ENCODE results near the gene COQ8B.
"Not testable (repeated sequence)": the region's sequence is repeated elsewhere in the genome, so short reads cannot be mapped to it uniquely, and the experiment has no call there.

The COQ8B gene

DNA sequence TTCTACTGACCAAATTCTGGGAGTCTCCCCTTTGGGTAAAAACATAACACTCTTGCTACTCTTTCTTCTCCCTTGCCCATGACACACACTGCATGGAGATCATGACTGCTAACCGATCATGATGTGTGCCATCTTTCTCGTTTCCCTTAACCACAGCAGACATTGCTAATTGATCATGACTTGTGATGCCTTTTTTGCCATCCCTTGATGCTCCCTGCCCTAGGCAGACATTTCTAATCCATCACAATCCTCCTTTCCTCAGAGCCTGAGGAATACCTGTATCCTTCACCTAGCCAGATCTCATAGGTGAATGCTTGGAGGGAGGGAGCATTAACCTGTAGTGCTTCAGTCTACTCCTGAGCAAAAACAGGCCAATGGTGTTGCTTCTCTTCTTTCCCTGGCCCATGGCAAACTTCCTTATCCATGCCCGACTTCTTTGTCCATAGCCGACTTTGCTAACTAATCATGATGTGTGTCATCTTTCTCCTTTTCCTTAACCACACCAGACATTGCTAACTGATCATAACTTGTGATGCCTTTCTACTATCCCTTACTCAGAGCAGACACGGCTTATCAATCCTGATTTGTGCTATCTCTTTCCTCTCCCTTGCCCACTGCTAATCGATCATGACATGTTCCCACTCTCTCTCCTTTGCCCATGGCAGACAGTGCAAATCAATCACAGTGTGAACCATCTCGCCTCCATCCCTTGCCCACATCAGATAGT is 44.0 kb downstream of the COQ8B start:
- DNase-seq (ENCODE audit: extremely low read depth in 1 of 2, low read depth in 1 of 2) = no peak

GRCh38 chr19:40672038-40672437 is 44.6 kb downstream of the COQ8B start:
- DNase-seq (ENCODE audit: extremely low read depth in 1 of 2, low read depth in 1 of 2) = no peak

- DNase-seq (ENCODE audit: extremely low read depth in 1 of 2, low read depth in 1 of 2) = no peak
These were observed 45.3 kb downstream of the COQ8B start for GRCh38 chr19:40671404-40671803.

- no peak for DNase-seq (ENCODE audit: extremely low read depth in 1 of 2, low read depth in 1 of 2)
These were observed 47.6 kb downstream of the COQ8B start for GRCh38 chr19:40668991-40669614.

DNA sequence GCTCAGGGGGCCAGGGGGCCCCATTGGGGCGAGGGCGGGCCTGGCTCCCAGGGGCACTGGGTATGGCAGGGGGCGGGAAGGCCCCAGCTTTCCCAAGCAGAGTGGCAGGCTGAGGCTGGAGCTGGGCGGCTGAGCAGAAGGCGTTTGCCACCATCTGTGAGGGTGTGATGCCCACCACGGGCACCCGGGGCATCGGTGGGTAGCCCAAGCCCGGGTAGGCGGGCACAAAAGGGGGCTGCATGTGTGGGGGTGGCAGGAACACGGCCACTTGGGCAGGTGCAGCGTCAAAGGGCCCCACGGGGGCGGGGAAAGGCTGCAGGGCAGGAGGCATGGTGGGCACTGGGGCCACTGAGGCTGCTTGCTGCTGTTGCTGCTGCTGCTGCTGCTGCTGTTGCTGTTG is 49.1 kb downstream of the COQ8B start:
- no peak for DNase-seq (ENCODE audit: extremely low read depth in 1 of 2, low read depth in 1 of 2)

DNA sequence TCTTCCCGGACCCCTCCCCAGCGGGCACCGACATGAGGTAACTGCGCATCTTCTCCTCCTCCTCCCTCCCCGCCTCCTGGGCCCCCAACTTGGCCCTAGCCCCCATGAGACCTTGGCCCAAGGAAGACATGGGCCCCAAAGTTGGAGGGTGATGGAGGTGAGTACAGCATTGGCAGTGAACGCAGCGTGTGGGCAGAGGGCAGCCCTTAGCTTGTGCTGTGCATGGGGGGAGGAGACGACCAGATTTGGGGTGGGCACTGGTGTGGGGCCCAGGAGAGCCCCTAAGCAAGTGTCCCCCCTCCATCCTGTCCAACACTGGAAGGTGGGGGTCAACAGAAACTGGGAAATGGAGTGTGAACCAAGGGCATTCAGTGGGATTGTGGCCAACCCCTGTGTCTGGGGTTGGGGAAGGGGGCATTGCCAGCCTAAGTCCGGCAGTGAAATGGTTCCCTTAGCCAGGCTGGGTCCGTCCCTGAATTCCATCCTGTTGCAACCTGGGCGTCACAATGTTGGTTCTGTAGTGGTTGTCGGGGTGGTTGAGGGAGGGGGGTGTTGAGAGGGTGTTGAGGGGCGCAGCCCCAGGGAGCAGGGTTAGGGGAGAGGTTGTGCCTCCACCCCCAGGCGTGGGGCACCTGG is 49.8 kb downstream of the COQ8B start:
- no peak for DNase-seq (ENCODE audit: extremely low read depth in 1 of 2, low read depth in 1 of 2)

GRCh38 chr19:40663695-40664692 is 52.7 kb downstream of the COQ8B start:
- no peak for DNase-seq (ENCODE audit: extremely low read depth in 1 of 2, low read depth in 1 of 2)

DNA sequence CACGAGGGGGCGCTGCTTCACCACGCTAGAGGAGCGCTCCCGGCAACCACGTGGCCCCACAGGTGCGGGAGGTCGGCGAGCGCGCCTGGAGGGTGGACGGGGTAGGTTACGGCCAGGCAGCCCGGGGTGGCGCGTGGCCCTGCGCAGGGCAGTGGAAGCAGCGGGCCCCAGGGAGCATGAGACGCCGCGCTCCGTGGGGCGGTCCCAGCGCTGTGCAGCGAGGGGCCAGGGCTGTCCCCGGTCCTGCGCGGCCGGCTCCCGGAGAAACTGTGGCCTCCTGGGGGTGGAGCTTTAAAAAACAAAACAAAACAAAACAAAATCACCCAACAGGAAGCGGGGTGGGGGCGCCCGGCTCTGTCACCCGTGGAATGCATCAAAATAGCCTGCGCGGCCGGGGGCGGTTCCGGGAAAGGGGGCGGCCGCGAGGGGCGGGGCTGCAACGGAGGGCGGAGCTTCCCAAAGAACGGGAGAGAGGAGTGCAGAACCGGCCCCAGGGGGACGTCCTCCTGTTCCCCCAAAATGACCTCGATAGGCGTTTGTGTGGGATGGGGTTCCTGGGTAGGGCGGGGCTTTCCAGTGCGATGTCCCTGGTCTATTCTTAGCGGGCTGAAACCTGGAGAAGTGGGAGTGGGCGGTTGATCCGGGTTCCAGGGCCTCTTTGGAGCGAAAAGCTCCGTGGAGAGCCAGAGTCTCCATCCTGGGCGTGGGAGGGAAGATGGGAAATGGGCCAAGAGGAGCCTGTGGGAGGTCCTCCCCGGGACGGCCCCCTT is 53.6 kb downstream of the COQ8B start:
- peak; percentile 82 to 95 for DNase-seq (ENCODE audit: extremely low read depth in 1 of 2, low read depth in 1 of 2)

- DNase-seq (ENCODE audit: extremely low read depth in 1 of 2, low read depth in 1 of 2) = no peak
These were observed 55.1 kb downstream of the COQ8B start for GRCh38 chr19:40661616-40662015.

GRCh38 chr19:40659566-40659965 is 57.1 kb downstream of the COQ8B start:
- no peak for DNase-seq (ENCODE audit: extremely low read depth in 1 of 2, low read depth in 1 of 2)

DNA sequence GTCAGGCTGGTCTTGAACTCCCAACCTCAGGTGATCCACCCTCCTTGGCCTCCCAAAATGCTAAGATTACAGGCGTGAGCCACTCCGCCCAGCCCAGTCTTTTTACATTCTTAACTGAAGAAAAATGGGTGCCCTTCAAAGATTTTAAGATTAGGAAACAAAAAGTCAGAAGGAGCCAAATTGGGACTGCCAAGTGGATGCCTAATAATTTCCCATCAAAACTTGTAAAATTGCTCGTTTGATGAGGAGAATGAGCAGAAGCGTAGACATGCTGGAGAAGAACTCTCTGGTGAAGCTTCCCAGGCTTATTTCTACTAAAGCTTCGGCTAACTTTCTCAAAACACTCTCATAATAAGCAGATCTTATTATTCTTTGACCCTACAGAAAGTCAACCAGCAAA is 57.6 kb downstream of the COQ8B start:
- DNase-seq (ENCODE audit: extremely low read depth in 1 of 2, low read depth in 1 of 2) = no peak

DNA sequence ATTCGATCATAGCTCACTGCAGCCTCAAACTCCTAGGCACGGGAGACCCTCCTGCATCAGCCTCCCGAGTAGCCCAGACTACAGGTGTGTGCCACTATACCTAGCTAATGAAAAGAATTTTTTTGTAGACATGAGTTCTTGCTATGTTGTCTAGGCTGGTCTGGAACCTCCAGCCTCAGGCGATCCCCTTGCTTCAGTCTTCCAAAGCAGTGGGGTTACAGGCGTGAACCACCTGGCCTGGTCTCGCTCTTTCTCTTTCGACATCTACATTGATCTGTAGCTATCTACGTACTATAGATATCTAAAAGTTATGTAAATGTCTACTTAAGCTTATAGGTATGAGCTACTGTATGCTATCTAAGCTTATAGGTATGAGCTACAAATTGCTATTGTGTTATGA is 58.7 kb downstream of the COQ8B start:
- DNase-seq (ENCODE audit: extremely low read depth in 1 of 2, low read depth in 1 of 2) = no peak

DNA sequence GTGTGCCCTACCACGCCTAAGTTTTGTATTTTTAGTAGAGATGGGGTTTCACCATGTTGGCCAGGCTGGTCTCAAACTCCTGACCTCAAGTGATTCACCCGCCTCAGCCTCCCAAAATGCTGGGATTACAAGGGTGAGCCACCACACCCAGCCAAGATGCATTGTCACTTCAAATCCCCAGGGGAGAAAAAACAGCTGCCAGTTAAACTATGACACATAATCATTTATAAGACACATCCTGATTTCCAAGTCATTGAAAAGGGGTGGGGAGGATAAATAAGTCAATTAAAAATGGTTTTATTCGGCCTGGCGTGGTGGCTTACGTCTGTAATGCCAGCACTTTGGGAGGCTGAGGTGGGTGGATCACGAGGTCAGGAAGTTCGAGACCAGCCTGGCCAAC is 61.0 kb downstream of the COQ8B start:
- not testable (repeated sequence) for DNase-seq (ENCODE audit: extremely low read depth in 1 of 2, low read depth in 1 of 2)

DNA sequence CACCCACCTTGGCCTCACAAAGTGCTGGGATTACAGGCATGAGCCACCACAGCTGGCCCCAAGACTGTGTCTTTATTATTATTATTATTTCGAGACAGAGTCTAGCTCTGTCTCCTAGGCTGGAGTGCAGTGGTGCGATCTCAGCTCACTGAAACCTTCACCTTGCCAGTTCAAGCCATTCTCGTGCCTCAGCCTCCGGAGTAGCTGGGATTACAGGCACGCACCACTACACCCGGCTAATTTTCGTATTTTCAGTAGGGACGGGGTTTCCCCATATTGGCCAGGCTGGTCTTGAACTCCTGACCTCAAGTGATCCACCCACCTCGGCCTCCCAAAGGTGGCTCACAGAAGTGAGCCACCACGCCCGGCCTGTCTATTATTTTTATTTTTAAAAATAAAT is 64.4 kb downstream of the COQ8B start:
- DNase-seq (ENCODE audit: extremely low read depth in 1 of 2, low read depth in 1 of 2) = not testable (repeated sequence)

GRCh38 chr19:40650749-40651305 is 65.9 kb downstream of the COQ8B start:
- DNase-seq (ENCODE audit: extremely low read depth in 1 of 2, low read depth in 1 of 2) = no peak

GRCh38 chr19:40649903-40650675 is 66.6 kb downstream of the COQ8B start:
- DNase-seq (ENCODE audit: extremely low read depth in 1 of 2, low read depth in 1 of 2) = not testable (repeated sequence)

DNA sequence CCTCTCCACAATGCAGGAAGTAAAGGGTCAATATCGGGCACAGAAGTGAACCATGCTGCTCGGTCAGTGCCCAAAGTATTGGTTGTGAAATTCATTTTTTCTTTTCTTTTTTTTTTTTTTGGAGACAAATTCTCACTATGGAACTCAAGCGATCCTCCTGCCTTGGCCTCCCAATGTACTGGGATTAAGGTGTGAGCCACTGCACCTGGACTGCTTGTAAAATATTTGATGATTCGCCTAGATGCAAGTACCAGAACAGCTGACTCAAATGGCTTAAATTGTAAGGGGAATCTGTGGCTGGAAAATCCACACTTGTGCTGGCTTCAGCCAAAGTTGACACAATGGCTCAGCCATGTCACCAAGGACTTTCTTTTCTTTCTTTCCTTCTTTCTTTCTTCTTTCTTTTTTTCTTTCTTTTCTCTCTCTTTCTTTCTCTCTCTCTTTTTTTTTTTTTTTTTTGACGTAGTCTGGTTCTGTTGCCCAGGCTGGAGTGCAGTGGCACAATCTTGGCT is 69.9 kb downstream of the COQ8B start:
- DNase-seq (ENCODE audit: extremely low read depth in 1 of 2, low read depth in 1 of 2) = no peak

DNA sequence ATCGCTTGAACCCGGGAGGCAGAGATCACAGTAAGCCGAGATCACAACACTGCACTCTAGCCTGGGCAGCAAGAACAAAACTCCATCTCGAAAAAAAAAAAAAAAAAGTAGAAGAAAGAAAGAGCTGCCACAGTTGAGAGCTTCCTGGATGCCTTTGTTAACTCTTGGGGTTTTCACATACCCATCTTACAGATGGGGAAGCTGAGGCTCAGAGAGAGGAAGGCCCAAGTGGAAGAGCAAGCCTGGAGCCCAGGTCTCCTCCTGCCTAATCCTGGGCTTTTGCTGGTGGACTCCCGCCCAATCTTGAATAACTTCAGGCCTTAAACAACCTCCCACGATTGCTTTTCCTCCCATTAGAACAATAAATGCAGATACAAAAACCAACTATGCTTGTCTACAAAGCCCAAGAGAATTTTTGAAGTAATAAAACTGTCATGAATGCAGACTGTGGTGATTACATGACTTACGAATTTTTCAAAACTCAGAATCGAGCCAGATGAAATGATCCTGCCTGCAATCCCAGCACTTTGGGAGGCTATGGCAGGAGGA is 73.9 kb downstream of the COQ8B start:
- no peak for DNase-seq (ENCODE audit: extremely low read depth in 1 of 2, low read depth in 1 of 2)

Data from activated CD8-positive, alpha-beta memory T cell treated with anti-CD3 and anti-CD28 coated beads for 1 hour (primary cell).